Lower leg skin (tissue), 3 donors: ENCODE data around the gene ZNF77.

Source experiments
- CTCF ChIP-seq, 3 donors: fragments of 450-650 bp; IDR thresholded peaks; one replicate each; pipeline ENCODE4 v1.5.1; 2016; ENCODE audit warnings: antibody characterized with exemption in 3 of 3, mild to moderate bottlenecking in 3 of 3, moderate library complexity in 2 of 3
- POLR2A ChIP-seq, 2 donors: fragments of 450-650 bp; IDR thresholded peaks; one replicate each; pipeline ENCODE4 v1.6.1; 2016 to 2017; ENCODE audit warnings: antibody characterized with exemption in 2 of 2, mild to moderate bottlenecking in 1 of 2, moderate library complexity in 1 of 2

GRCh38 chr19:2906631-2907195 lies 38.1 kb downstream of the ZNF77 start:
- TF ChIP-seq CTCF (IDR thresholded peaks at IDR 0.05) (no peak), POLR2A (IDR thresholded peaks at IDR 0.05) (no peak)
